Type B pancreatic cell (in vitro differentiated cells): ENCODE results near the gene GMDS. TPM values are rescaled to one million over a fixed set of nuclear protein-coding genes. Genes with fewer than 3 reads are reported as not detected.

ENCODE experiments used
- DNase-seq: peaks from one replicate; pipeline ENCODE4 v3.0.0; 2021; ENCODE audit warnings: mixed read lengths; ENCODE audit not compliant: unreplicated experiment; ENCODE audit errors: extremely low spot score
- H3K27ac Mint-ChIP-seq: 2 replicates; pipeline ENCODE4 v1.8.0; 2021; ENCODE audit warnings: mild to moderate bottlenecking, mixed read lengths
- H3K27me3 Mint-ChIP-seq: 2 replicates; pipeline ENCODE4 v1.8.0; 2021; ENCODE audit warnings: mixed read lengths
- H3K36me3 Mint-ChIP-seq: 2 replicates; pipeline ENCODE4 v1.8.0; 2021; ENCODE audit warnings: mixed read lengths
- H3K4me1 Mint-ChIP-seq: one replicate; pipeline ENCODE4 v1.8.0; 2021; ENCODE audit warnings: mixed read lengths; ENCODE audit not compliant: unreplicated experiment
- H3K4me3 Mint-ChIP-seq: 2 replicates; pipeline ENCODE4 v1.8.0; 2021; ENCODE audit warnings: mild to moderate bottlenecking, mixed read lengths
- H3K9me3 Mint-ChIP-seq: 2 replicates; pipeline ENCODE4 v1.8.0; 2021; ENCODE audit warnings: mixed read lengths
- total RNA-seq: library from RNA; stranded (reverse); gene quantifications from 2 replicates; pipeline ENCODE4 v1.2.1, GENCODE V29; 2021; ENCODE audit warnings: low replicate concordance
- TF ChIP-seq, protein P1 (sequence below): fragments of 200-600 bp; sonication (generic); conservative IDR thresholded peaks from 2 replicates; pipeline ENCODE4 v1.5.0; 2021; ENCODE audit warnings: antibody characterized with exemption, mild to moderate bottlenecking

GMDS gene
- total RNA-seq, 1 donor from 2014 or later: 41.3 TPM

DNA sequence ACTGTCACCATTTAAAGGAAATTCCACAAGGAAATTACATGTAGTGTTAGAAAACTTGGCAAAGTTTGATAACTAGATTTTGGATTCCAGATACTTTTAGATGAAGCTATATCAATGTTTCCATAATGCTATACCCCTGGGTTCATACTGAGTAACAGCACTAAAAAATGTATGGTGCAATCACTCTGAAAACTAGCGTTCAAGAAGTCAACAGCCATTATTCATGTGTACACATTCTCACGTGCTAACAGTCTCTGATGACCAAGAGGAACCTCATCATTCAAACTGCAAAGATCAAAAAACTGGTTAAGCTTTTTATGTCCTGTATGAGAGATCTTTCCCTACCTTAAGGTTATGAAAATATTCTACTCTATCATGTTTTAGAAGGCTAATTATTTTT is 197.6 kb downstream of the GMDS start:
- no peak overlapping the region for H3K27ac Mint-ChIP-seq

DNA sequence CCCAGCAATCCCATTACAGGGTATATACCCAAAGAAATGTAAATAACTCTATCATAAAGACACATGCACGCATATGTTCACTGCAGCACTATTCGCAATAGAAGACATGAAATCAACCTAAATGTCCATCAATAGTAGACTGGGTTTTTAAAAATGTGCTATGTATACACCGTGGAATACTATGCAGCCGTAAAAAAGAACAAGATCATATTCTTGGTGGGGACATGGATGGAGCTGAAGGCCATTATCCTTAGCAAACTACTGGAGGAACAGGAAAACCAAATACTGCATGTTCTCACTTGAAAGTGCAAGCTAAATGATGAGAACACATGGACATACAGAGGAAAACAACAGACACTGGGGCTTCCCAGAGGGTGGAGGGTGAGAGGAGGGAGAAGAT is 201.2 kb downstream of the GMDS start:
- Mint-ChIP-seq H3K36me3 (no peaks in the 10 kb centered on the region), H3K4me3 (no peak overlapping the region), H3K4me1 (peaks cover 4% of the 10 kb centered on the region), H3K9me3 (no peaks in the 10 kb centered on the region), H3K27ac (no peak overlapping the region), H3K27me3 (peaks cover 5% of the 10 kb centered on the region)
- no peak for DNase-seq
- TF ChIP-seq, protein P1, sequence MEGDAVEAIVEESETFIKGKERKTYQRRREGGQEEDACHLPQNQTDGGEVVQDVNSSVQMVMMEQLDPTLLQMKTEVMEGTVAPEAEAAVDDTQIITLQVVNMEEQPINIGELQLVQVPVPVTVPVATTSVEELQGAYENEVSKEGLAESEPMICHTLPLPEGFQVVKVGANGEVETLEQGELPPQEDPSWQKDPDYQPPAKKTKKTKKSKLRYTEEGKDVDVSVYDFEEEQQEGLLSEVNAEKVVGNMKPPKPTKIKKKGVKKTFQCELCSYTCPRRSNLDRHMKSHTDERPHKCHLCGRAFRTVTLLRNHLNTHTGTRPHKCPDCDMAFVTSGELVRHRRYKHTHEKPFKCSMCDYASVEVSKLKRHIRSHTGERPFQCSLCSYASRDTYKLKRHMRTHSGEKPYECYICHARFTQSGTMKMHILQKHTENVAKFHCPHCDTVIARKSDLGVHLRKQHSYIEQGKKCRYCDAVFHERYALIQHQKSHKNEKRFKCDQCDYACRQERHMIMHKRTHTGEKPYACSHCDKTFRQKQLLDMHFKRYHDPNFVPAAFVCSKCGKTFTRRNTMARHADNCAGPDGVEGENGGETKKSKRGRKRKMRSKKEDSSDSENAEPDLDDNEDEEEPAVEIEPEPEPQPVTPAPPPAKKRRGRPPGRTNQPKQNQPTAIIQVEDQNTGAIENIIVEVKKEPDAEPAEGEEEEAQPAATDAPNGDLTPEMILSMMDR: no peak

More for the DNA sequence above, 197.6 kb downstream of the GMDS start:
- TF ChIP-seq, protein P1: no peak
- no peak overlapping the region for H3K4me3 Mint-ChIP-seq
- H3K9me3 Mint-ChIP-seq: no peaks in the 10 kb centered on the region
- DNase-seq: no peak
- H3K36me3 Mint-ChIP-seq: no peaks in the 10 kb centered on the region
- peaks cover 4% of the 10 kb centered on the region for H3K4me1 Mint-ChIP-seq
- peaks cover 10% of the 10 kb centered on the region for H3K27me3 Mint-ChIP-seq

DNA sequence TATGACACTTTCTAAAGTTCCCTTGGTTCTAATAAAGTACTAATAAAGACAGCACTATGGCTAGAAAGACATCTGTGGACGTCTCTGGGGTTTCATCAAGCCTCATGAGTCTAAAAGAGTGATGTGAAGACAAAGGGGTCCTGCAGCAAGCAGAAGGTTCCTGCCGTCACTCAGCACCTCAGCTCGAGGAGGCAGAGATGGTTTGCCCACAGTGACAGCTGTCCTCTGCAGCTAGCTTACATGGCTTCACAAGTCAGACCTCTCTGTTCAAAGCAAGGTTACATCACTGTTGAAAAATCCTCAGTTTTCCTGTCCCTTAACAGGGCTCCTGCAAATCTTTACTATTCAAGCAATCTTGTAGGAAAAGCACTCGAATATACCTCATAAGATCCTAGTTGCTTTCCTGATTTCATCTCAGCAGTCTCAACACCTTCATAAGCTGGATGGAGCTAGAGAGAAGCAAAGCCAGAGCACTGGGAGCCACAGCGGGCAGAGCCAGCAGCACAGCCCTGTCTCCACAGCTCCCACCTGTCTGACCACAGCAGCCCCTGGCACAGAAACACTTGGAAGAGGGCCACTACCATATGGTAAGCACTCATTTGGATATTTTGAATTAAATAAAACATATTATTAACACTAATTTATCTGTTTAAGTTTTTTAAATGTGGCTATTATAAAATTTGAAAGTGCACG is 202.3 kb downstream of the GMDS start:
- H3K4me3 Mint-ChIP-seq: no peak overlapping the region
- H3K9me3 Mint-ChIP-seq: no peaks in the 10 kb centered on the region
- H3K27me3 Mint-ChIP-seq: peaks cover 5% of the 10 kb centered on the region
- H3K27ac Mint-ChIP-seq: no peak overlapping the region
- peaks cover 10% of the 10 kb centered on the region for H3K4me1 Mint-ChIP-seq
- TF ChIP-seq, protein P1: no peak
- no peaks in the 10 kb centered on the region for H3K36me3 Mint-ChIP-seq
- DNase-seq: no peak

DNA sequence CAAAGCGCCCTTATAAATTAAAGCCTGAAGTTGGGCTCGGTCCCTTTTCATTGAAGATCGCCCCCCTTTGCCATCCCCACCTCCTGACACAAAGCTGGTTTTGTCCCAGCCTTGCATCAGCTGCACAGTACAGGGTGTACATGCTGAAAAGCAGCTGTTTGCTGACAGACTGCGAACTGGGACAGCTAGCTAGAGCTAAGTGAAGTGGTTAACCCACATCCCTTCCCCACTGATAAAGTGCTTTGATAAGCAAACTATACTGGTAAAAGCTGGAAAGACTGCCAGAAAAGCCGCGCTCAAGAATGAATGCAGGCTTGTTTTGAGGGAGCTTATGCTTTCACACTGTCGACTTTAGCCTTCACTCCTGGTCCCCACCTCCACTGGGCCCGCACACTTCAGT is 207.3 kb downstream of the GMDS start:
- H3K27ac Mint-ChIP-seq: no peak overlapping the region
- TF ChIP-seq, protein P1: no peak
- H3K9me3 Mint-ChIP-seq: no peaks in the 10 kb centered on the region
- peaks cover 10% of the 10 kb centered on the region for H3K27me3 Mint-ChIP-seq
- peaks cover 11% of the 10 kb centered on the region for H3K4me1 Mint-ChIP-seq
- H3K36me3 Mint-ChIP-seq: no peaks in the 10 kb centered on the region
- no peak for DNase-seq
- H3K4me3 Mint-ChIP-seq: no peak overlapping the region

DNA sequence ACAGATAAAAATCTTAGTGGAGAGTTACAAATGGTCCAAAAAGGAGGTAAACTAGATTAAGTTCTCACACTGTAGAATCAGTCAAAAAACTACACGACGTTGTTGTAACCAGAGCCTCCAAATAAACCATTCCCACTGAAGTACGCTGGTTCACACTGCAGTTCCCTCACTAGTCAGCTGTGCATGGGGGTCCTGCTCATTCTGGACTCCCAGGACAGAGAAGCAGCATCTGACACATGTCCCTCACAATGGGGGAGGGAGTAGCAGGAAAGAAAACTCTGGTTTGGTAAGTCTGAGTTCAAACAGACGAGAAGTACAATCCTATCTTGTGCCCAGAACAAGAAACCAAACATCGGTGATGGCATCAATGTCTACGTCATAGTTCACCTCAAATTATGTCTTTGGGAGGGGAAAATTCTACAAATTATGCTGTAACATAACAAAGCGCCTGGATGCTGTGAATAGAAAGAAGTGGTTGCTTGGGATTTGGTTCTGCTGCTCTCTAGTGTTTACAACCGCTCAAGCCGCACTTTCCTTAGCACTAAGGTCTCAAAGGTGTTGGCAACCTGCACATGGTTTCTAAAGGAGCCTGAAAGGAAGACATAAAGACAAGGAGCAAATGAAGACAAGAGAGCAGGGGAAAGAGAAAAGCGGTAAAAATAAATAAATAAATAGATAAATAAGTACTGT is 208.0 kb downstream of the GMDS start:
- no peak overlapping the region for H3K4me3 Mint-ChIP-seq
- no peaks in the 10 kb centered on the region for H3K36me3 Mint-ChIP-seq
- peaks cover 7% of the 10 kb centered on the region for H3K27me3 Mint-ChIP-seq
- peaks cover 11% of the 10 kb centered on the region for H3K4me1 Mint-ChIP-seq
- TF ChIP-seq, protein P1: peak; percentile 33
- H3K9me3 Mint-ChIP-seq: no peaks in the 10 kb centered on the region
- H3K27ac Mint-ChIP-seq: no peak overlapping the region
- no peak for DNase-seq
